GM21515 (cell line): ENCODE measurements around the gene ZNF366.

ENCODE experiments used
- ATAC-seq: cut with Tn5 transposase; IDR thresholded peaks from one replicate; pipeline ENCODE4 v1.9.1; 2021; ENCODE audit not compliant: unreplicated experiment

ZNF366 gene

DNA sequence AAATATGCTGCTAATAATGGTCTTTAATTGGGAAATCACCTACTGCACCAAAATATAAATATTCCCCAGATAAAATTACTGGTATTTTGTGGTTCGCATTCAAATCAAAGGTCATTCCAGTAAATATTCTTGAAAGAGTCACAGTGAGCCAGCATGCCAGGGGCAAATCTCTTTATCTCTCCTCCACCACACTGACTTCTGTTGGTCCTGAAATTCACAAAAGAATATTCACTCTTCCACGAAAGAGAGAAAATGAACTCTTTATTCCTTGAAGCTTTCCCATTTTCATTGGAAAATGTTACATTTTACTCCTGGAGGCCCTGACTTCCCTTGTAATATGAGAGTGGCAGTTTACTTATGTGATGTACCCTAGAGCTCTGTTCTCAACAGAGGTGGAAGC is 39.7 kb downstream of the ZNF366 start:
- ATAC-seq = no peak

- ATAC-seq = peak; percentile 77
Measured at GRCh38 chr5:72465601-72466563, 41.3 kb downstream of the ZNF366 start.

- peak; percentile 46 for ATAC-seq
Measured at GRCh38 chr5:72465066-72465465, 42.1 kb downstream of the ZNF366 start.

GRCh38 chr5:72464071-72464470 is 43.1 kb downstream of the ZNF366 start:
- no peak for ATAC-seq

DNA sequence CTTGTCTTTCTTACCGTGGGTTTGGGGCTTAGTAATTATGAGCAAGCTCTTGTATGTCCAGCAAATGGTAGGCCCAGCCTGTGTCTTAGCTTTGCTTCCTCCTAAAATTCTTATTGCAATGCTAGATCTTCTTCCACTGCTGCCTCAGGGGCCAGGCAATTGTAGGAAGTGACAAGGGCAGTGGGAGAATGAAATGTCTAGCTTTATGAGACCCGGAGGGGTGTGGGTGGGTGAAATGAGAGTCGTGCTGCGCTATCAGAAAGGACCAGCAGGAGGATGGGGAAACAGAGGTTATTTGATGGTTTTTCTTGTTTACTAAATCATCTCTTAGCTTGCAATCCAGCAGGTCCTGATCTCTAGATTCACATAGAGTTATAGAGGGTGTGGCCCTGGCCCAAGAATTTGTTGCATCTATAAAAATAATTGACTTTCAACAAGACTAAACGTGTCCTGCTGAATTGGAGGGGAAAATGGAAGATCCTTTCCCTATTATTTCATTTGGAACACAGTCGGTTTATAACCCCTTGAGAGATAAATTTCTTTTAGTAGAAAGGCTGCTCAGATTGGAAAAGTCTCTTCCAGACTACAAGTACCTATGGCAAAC is 43.7 kb downstream of the ZNF366 start:
- ATAC-seq = no peak

DNA sequence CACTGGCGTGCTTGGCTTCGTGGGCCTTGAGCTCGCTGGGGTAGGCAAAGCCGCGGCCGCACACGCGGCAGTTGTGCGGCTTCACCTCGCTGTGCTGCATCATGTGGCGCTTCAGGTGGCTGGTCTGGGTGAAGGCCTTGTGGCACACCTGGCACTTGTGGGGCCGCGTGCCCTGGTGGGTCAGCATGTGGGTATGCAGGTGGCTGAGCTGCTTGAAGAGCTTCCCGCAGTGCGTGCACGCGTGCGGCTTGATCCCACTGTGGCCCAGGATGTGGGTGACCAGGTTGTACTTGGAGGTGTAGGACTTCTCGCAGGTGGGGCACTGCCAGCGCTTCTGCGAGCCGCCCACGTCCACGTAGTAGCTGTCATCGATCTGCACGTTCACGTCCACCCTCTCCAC is 46.8 kb downstream of the ZNF366 start:
- no peak for ATAC-seq

DNA sequence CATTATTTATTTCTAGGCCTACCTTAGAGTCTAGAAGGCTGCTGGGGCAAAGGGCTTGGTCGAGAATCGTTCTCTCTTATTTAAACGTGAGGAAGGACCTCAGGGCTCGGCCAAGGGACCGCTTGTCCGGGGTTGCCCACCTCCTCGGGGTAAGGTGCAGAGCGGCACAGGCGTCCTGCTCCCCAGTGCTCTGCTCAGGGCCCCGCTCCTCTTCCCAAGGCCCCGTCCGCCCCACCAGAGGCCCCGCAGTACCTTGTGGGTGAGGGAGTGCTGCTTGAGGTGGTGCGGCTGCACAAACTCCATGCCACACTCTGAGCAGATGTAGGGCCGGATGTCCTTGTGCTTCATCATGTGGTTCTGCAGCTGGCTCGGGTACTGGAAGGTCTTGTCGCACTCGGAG is 47.3 kb downstream of the ZNF366 start:
- ATAC-seq = no peak

DNA sequence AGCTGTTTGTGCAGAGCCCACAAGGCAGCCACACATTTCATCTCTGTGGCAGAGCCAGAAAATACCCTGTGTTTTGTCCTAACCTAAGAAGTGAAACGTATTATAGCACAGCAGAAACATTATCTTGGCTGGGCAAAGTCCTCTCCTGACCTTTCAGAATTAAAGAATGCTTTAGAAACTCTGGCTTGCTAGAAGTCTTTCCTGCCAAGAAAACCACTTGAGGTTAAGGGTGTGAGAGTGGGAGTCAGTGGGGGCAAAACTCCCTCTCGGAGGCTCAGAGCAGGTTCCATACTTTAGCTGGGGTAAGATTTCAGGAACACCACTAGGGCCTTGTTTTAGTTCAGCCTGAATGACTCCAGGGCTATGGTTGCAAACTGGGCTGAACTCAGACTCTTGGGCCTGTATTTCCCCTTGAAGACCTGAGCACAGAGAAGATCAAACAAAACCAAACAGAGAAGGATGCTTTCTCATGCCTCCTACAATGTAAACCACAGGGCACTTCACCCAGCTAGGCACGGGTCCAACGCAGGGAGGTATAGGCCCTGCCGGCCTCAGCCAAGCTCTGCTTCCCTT is 48.0 kb downstream of the ZNF366 start:
- ATAC-seq = no peak

DNA sequence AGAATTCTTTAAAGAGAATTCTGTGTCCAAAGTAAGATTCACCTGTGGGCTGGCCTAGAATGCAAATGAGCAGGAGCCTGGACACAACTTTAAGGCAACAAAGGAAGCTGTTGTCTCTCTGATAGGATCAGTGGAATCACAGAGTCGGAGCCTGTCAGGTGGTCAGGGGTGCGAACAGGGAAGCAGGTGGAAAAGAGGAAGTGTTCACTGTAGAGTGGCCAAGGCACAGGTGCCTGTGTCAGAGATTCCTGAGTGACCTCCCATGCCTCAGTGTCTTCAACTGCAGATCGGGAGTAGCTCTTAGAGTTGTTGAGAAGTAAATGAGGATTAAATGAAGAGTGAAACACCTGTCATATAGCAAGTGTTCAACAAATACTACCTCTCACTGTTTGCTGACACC is 48.8 kb downstream of the ZNF366 start:
- no peak for ATAC-seq

DNA sequence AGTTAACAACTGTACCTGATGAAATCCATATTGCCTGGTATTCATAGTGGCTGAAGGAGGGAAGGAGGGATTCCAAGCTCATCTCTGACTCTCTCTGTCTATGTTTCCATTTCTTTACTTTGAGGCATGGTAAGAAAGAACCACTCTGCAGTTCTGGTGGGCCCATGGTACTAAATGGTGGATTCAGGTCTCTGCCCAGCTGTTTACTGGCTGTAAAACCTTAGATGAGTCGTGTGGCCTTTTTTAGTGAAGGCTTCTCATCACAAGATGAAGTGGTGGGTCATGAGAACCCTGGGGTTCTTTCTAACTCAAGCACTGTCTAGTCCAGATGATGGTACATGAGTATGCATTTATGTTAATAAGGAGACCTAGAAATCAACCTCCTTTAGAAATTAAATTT is 49.7 kb downstream of the ZNF366 start:
- ATAC-seq = no peak

DNA sequence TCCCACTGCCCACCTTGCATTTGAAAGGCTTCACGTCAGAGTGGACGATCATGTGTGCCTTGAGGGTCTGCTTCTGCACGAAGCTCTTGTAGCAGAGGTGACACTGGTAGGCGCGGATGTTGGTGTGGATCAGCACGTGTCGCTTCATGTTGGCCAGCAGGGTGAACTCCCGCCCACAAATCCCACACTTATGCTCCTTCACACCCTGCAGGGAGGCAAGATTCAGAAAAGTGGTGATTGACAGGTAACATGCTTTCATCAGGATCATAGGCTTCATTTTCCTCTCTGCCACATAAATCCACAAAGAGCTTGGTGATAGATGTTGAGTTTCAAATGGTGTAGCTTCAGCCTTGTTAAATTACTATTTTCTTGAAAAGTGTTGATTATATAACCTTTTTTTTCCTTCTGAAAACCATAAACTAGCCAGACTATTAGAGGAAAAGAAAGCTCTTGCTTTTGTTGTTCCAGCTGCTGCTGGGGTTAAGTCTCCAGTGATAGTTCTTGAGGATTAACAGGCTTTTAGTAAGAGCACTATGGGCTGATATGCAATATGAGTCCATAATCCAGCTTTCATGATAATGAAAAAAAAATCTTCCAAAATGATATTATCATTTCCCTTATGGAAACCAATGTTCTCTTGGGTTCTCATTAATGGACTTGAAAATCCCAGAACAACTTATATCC is 50.7 kb downstream of the ZNF366 start:
- no peak for ATAC-seq

DNA sequence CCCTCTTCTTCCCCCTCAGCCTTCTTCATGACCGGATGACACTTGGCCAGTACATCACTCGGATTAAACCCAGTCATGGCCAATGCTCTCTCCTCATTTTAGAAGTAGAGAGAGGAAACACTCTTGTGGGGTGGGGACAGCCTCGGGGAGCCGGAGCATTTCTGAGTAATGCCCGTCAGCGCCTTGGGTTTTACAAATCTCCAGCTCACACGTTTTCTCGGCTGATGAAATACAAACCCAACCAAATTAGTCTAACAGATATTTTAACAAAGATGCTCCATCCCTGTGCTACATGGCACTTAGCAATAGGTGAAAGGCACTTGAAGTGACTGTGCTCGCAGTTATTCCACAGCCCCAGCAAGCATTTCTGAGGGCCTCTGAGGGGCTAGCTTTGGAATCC is 51.7 kb downstream of the ZNF366 start:
- ATAC-seq = no peak

GRCh38 chr5:72454996-72455395 is 52.2 kb downstream of the ZNF366 start:
- ATAC-seq = no peak

DNA sequence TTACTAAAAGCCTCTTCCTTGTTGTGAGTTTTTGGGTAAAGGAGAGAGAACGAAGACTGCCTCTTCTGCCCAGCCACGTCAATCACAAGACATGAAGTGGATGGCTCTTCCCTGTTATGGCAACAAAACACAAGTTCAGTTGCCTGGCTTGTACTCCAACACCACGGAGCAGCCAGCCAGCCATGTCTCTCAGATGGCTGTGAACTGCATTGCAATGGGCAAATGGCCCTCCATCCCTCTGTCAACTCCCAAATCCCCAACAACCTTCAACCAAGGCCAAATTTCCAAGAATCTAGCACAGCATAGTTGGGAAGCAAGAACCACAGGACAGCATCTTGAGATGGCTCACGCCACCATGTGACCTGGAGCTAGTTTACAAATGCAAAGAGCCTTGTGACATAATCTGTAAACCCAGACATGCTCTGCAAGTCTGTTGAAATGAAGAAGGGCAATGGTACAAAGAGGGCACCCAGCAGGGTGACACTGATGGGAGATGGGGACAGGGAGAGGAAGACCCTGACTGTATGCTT is 53.9 kb downstream of the ZNF366 start:
- no peak for ATAC-seq

- peak; percentile 13 for ATAC-seq
Measured at GRCh38 chr5:72452515-72453245, 54.5 kb downstream of the ZNF366 start.

DNA sequence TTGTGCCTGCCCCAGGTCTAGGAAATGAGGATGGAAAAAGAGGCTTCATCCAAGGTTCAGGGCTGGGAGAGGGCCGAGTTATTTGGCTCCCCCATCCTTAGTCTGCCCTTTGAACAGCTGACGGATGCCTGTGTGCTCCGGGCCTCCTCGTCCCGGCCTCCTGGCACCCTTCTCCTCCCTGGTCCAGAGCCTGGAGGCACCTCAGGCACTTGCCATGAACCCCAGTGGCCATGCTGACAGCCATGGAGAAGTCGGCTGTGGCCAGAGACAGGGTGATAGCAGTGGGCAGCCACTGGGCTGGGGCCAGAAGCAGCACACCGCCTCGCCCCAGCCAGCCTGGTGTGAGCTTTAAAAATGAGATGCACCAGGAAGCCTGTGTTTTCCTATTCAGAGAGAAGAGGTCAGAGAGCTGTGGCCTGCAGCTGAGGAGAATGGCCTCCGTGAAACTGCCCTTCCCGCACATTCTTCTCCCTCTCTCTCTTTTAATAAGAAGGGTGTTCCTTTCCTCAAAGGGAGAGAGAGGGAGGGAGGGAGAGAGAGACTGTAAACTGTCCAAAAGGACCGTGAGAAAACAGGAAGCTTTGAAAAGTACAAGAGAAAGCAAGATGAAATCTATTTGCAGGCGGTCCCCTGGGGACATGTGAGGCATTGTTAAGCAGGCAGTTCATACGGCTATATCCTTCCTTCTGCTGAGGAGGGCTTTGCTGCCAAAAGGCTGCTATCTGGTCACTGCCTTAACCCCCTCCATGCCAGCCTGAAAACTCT is 55.3 kb downstream of the ZNF366 start:
- peak; percentile 71 for ATAC-seq

DNA sequence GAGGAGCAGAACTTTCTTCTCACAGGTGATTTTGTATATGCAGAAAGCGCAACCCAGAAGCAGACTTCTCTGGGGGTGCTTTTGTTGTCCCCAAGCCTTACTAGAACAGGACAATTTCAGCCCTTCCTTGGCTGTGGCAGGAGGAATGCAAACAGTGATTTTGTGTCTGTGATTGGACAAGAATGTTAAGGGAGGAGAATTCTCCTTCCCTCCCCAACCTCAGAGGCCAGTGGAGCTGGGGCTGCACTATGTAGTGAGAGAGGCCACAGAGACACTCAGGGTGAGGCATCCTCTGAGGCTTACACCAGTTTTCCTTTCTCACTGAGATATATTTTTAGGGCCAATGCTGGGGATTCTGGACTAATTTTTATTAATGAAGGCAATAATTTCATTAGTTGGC is 58.8 kb downstream of the ZNF366 start:
- ATAC-seq = no peak

DNA sequence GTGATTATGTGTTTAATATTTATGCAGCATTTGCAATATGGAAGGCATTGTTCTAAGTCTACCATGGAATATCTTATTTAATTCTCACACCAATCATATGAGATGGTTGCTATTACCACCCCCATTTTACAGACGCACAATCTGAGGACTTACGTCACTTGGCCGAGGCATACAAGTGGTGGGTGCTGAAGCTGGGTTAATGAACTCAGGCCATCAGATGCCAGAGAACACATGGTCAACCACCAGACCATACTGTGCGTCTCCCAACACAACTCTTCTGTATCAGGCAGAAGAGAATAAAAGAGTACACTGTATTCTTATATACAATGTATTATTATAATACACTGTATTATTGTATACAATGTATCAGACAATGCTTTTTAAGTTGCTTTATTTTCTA is 59.5 kb downstream of the ZNF366 start:
- no peak for ATAC-seq

DNA sequence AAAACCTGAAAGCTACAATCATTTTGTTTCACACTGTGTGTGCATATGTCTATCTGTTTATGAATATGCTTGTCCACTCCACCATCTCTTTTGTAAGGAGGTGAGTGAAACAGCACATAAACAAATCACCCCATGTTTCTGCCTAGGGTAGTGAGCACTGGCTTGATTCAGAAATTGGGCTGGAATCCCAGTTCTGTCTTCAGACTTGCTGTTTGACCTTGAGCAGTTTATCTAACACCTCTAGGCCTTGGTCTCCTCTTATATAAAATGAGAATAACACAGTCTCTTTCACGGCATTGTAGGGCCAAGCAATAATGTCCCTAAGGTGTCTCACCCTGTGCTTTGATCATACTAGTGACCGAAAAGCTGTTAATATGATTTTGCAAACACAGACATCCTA is 61.2 kb downstream of the ZNF366 start:
- no peak for ATAC-seq

GRCh38 chr5:72443883-72444282 is 63.3 kb downstream of the ZNF366 start:
- ATAC-seq = no peak
